RWPE2 (cell line): Measurements from ENCODE around the gene DDI2.
"Not testable (repeated sequence)": the region's sequence is repeated elsewhere in the genome, so short reads cannot be mapped to it uniquely, and the experiment has no call there.

Experiments used
- ATAC-seq: fragments of 200-7000 bp; cut with Tn5 transposase; 3 replicates; pipeline ENCODE4 v1.9.1; 2021; ENCODE audit warnings: low read depth
- DNase-seq: peaks from one replicate; pipeline ENCODE4 v3.0.0-alpha.2; 2020; ENCODE audit warnings: low spot score
- H3K27ac ChIP-seq: fragments of 450-650 bp; 2 replicates; pipeline ENCODE4 v1.5.1; 2017; ENCODE audit warnings: mild to moderate bottlenecking; ENCODE audit not compliant: poor library complexity, severe bottlenecking
- H3K27me3 ChIP-seq: fragments of 250-450 bp; sonication (Bioruptor Pico); 2 replicates; pipeline ENCODE4 v1.5.1; 2021; ENCODE audit warnings: mild to moderate bottlenecking, moderate library complexity; ENCODE audit not compliant: insufficient read depth, poor library complexity, severe bottlenecking
- H3K36me3 ChIP-seq: fragments of 250-450 bp; sonication (Bioruptor Pico); 2 replicates; pipeline ENCODE4 v1.5.1; 2020; ENCODE audit warnings: low read depth, mild to moderate bottlenecking, moderate library complexity
- H3K4me1 ChIP-seq: fragments of 250-450 bp; sonication (Bioruptor Pico); 2 replicates; pipeline ENCODE4 v1.5.1; 2021; ENCODE audit warnings: mild to moderate bottlenecking, moderate library complexity; ENCODE audit not compliant: insufficient read depth, poor library complexity, severe bottlenecking
- H3K4me3 ChIP-seq: fragments of 250-450 bp; sonication (Bioruptor Pico); 2 replicates; pipeline ENCODE4 v1.5.1; 2021; ENCODE audit warnings: mild to moderate bottlenecking, moderate library complexity; ENCODE audit not compliant: severe bottlenecking
- H3K9me3 ChIP-seq: fragments of 250-450 bp; sonication (Bioruptor Pico); 2 replicates; pipeline ENCODE4 v1.5.1; 2021; ENCODE audit warnings: mild to moderate bottlenecking, moderate library complexity; ENCODE audit not compliant: severe bottlenecking
- CTCF ChIP-seq: fragments of 450-650 bp; IDR thresholded peaks from one replicate; pipeline ENCODE4 v1.5.1; 2017; ENCODE audit warnings: mild to moderate bottlenecking, moderate library complexity; ENCODE audit not compliant: poor library complexity, severe bottlenecking

Gene DDI2

GRCh38 chr1:15595809-15596617 lies 21.2 kb upstream of the DDI2 start:
- no peak overlapping the region for H3K27ac ChIP-seq
- no peaks in the 10 kb centered on the region for H3K9me3 ChIP-seq
- ATAC-seq, result no peak
- H3K4me3 ChIP-seq, result no peak overlapping the region
- DNase-seq, result no peak
- no peaks in the 10 kb centered on the region for H3K27me3 ChIP-seq
- no peak for TF ChIP-seq CTCF
- H3K36me3 ChIP-seq, result no peaks in the 10 kb centered on the region
- H3K4me1 ChIP-seq, result no peaks in the 10 kb centered on the region

- peaks cover 11% of the 10 kb centered on the region for H3K4me1 ChIP-seq
- H3K4me3 ChIP-seq, result no peak overlapping the region
- ATAC-seq (no peak), DNase-seq (no peak)
- no peaks in the 10 kb centered on the region for H3K9me3 ChIP-seq
- H3K27me3 ChIP-seq, result no peaks in the 10 kb centered on the region
- no peak overlapping the region for H3K27ac ChIP-seq
- H3K36me3 ChIP-seq, result no peaks in the 10 kb centered on the region
- TF ChIP-seq CTCF, result no peak
These were observed 18.8 kb upstream of the DDI2 start for GRCh38 chr1:15598436-15598835.

- Histone ChIP-seq H3K4me3 (peak overlapping the region; percentile 53), H3K9me3 (no peaks in the 10 kb centered on the region), H3K27me3 (no peaks in the 10 kb centered on the region), H3K36me3 (no peaks in the 10 kb centered on the region), H3K4me1 (peaks cover 11% of the 10 kb centered on the region), H3K27ac (peak overlapping the region; percentile 57)
- TF ChIP-seq CTCF, result no peak
- ATAC-seq (peak; percentile 95), DNase-seq (peak; percentile 98)
These were observed 13.9 kb upstream of the DDI2 start for GRCh38 chr1:15603050-15603965.

- DNase-seq, H3K9me3 ChIP-seq, H3K27me3 ChIP-seq, ATAC-seq, H3K36me3 ChIP-seq: not testable (repeated sequence)
- peak overlapping the region; percentile 53 for H3K4me3 ChIP-seq
- peaks cover 11% of the 10 kb centered on the region for H3K4me1 ChIP-seq
- H3K27ac ChIP-seq, result peak overlapping the region; percentile 57
These were observed 13.3 kb upstream of the DDI2 start for GRCh38 chr1:15603966-15604282.

GRCh38 chr1:15604400-15604799 lies 12.9 kb upstream of the DDI2 start:
- not testable (repeated sequence) for H3K27me3 ChIP-seq, H3K36me3 ChIP-seq, H3K4me3 ChIP-seq, DNase-seq, ATAC-seq, H3K9me3 ChIP-seq
- Histone ChIP-seq H3K4me1 (peaks cover 11% of the 10 kb centered on the region), H3K27ac (peak overlapping the region; percentile 57)
